Heart left ventricle (tissue), 16 donors: ENCODE results near the gene SPPL2B. TPM values are rescaled to one million over a fixed set of nuclear protein-coding genes. Genes with fewer than 3 reads are reported as not detected.

Source experiments
- ATAC-seq, 4 donors: fragments of 200-7000 bp; cut with Tn5 transposase; one replicate each; pipeline ENCODE4 v1.9.1; 2020 to 2022; ENCODE audit warnings: moderate library complexity in 4 of 4, mild to moderate bottlenecking in 3 of 4, moderate number of reproducible peaks in 1 of 4
- DNase-seq, 5 donors: peaks; one replicate each; pipeline ENCODE4 v3.0.0-alpha.2; 2020
- H3K27ac ChIP-seq, 12 donors: fragments of 200-600 bp; sonication (generic) in 4 of 12; one replicate each; pipeline versions ENCODE4 v1.5.0 to v1.8.0; 2016 to 2022; ENCODE audit warnings: mild to moderate bottlenecking in 2 of 12
- H3K27me3 ChIP-seq, 9 donors: fragments of 200-600 bp; sonication (generic) in 2 of 9; one replicate each; pipeline versions ENCODE4 v1.5.1 to v1.8.0; 2016 to 2022; ENCODE audit warnings: mild to moderate bottlenecking in 3 of 9
- H3K36me3 ChIP-seq, 9 donors: fragments of 200-600 bp; sonication (generic) in 2 of 9; one replicate each; pipeline versions ENCODE4 v1.5.0 to v1.8.0; 2018 to 2022; ENCODE audit warnings: mild to moderate bottlenecking in 2 of 9
- H3K4me1 ChIP-seq, 12 donors: fragments of 200-600 bp; sonication (generic) in 4 of 12; one replicate each; pipeline versions ENCODE4 v1.5.0 to v1.8.0; 2016 to 2022; ENCODE audit warnings: mild to moderate bottlenecking in 3 of 12
- H3K4me3 ChIP-seq, 12 donors: fragments of 200-600 bp; sonication (generic) in 4 of 12; one replicate each; pipeline versions ENCODE4 v1.5.0 to v1.8.0; 2017 to 2022; ENCODE audit warnings: mild to moderate bottlenecking in 9 of 12, moderate library complexity in 4 of 12
- H3K9me3 ChIP-seq, 12 donors: fragments of 200-600 bp; sonication (generic) in 4 of 12; one replicate each; pipeline versions ENCODE4 v1.5.0 to v1.8.0; 2016 to 2022; ENCODE audit warnings: mild to moderate bottlenecking in 1 of 12
- CTCF ChIP-seq, 12 donors: fragments of 200-600 bp; sonication (generic) in 4 of 12; IDR thresholded peaks; one replicate each; pipeline versions ENCODE4 v1.5.0 to v1.8.0; 2018 to 2022; ENCODE audit warnings: antibody characterized with exemption in 12 of 12, mild to moderate bottlenecking in 5 of 12
- POLR2A ChIP-seq, 2 donors: fragments of 450-650 bp; IDR thresholded peaks; one replicate each; pipeline ENCODE4 v1.6.1; 2017; ENCODE audit warnings: antibody characterized with exemption in 2 of 2, mild to moderate bottlenecking in 2 of 2, moderate library complexity in 2 of 2
- WGBS, 4 donors: extraction: QIAGEN DNeasy Blood & Tissue Kit in 2 of 4; methylation state at CpG; one replicate each; pipeline versions ENCODE4 v1.1.5 to v1.1.7; 2013 to 2018; 5-methylcytosine and 5-hydroxymethylcytosine counted together
- intact Hi-C, 10 donors: fragments of 100-400 bp; cut with DNase I; formaldehyde crosslinking; loops; one replicate each; pipeline versions ENCODE4 v1.11.1 to v1.14.2; 2022
- polyA plus RNA-seq, 2 donors: library from polyadenylated mRNA; stranded (reverse); fragments of 200-250 nt; gene quantifications; one replicate each; pipeline ENCODE4 v1.2.3, GENCODE V29; 2013
- total RNA-seq, 9 donors: library from RNA; depleted of rRNA in 2 of 9; stranded (reverse); fragments of >200 nt in 2 of 9; fragmentation: NEBNext Ultra II Directional in 3 of 9; extraction: Animal tissue kit (Norgen Biotek cat#: 25700) in 3 of 9; gene quantifications; one replicate each; pipeline versions ENCODE4 v1.1.0 to v1.2.4, GENCODE V29; 2016 to 2023
- donor health status: ischemic (EF 13 %, LVEDD 7.1; RV severe dilation, severe dysfunction).
- donor health status: healthy with polysubstance abuse.
- donor health status: DM: no; HTN: yes; CAD: no.
- donor health status: DM: no; HTN: no; CAD: no.
- donor health status: ischemic (EF 25% LVEDD 6.9; RV normal size, moderate dysfunction).
- donor health status: ischemic (EF 25% LVEDD 5.7; RV mildly dilated, moderate dysfunction).
- donor health status: healthy.
- donor health status: DM: yes; HTN: yes; CAD: no.
- donor health status: ischemic (EF 35%, LVEDD 5.7; RV mildly dilated, moderate dysfunction).
- donor health status: nonischemic (EF 11% LVEDD 7.7; RV severe dilation, severe dysfunction).
- donor health status: DM: yes; HTN: yes; CAD: no.
- donor health status: PGD.
- donor health status: ischemic (EF 29% LVEDD 5.4; RV normal size, mild dysfunction).
- donor health status: nonischemic (EF 23%, LVEDD 6.1; RV moderate dilation, normal function).

SPPL2B gene
- total and polyA plus RNA-seq, 11 donors = 17.6 to 31.2 (median 21.6) TPM

GRCh38 chr19:2340496-2341243, 12.2 kb downstream of the SPPL2B start:
- TF ChIP-seq CTCF (IDR thresholded peaks at IDR 0.05) = no peak
- no peak for TF ChIP-seq POLR2A (IDR thresholded peaks at IDR 0.05)
- Histone ChIP-seq H3K36me3 (peaks cover 0 to 68% (median 23%) of the 10 kb centered on the region in 9 donors), H3K4me3 (no peak overlapping the region), H3K4me1 (no peaks in the 10 kb centered on the region), H3K27ac (no peak overlapping the region), H3K27me3 (no peaks in the 10 kb centered on the region), H3K9me3 (no peaks in the 10 kb centered on the region)
- ATAC-seq (no peak), DNase-seq (no peak)
- intact Hi-C loops = no loop called here
- 91 to 95% (median 93%) methylated on average over 8 to 38 of the region's 38 CpGs for WGBS, 4 donors

GRCh38 chr19:2341244-2341751, 12.8 kb downstream of the SPPL2B start:
- WGBS, 4 donors = 83 to 87% (median 86%) methylated on average over 16 to 24 of the region's 24 CpGs
- ATAC-seq = no peak
- Histone ChIP-seq H3K27ac (no peak overlapping the region), H3K9me3 (no peaks in the 10 kb centered on the region), H3K4me1 (no peaks in the 10 kb centered on the region), H3K4me3 (no peak overlapping the region), H3K27me3 (no peaks in the 10 kb centered on the region), H3K36me3 (peaks cover 0 to 68% (median 23%) of the 10 kb centered on the region in 9 donors)
- TF ChIP-seq CTCF (IDR thresholded peaks at IDR 0.05) (no peak), POLR2A (IDR thresholded peaks at IDR 0.05) (no peak)
- intact Hi-C loops = no loop called here
- DNase-seq = no peak

GRCh38 chr19:2341982-2342381, 13.5 kb downstream of the SPPL2B start:
- ATAC-seq (no peak), DNase-seq (no peak)
- Histone ChIP-seq H3K27me3 (no peaks in the 10 kb centered on the region), H3K27ac (no peak overlapping the region), H3K4me3 (no peak overlapping the region), H3K4me1 (no peaks in the 10 kb centered on the region), H3K36me3 (peaks cover 0 to 66% (median 23%) of the 10 kb centered on the region in 9 donors), H3K9me3 (no peaks in the 10 kb centered on the region)
- TF ChIP-seq CTCF (IDR thresholded peaks at IDR 0.05) (no peak), POLR2A (IDR thresholded peaks at IDR 0.05) (no peak)
- intact Hi-C loops = no loop called here
- WGBS, 4 donors = 90 to 92% (median 90%) methylated on average over 15 of the region's 15 CpGs

GRCh38 chr19:2342656-2343288, 14.3 kb downstream of the SPPL2B start:
- peaks cover 0 to 62% (median 23%) of the 10 kb centered on the region in 9 donors for H3K36me3 ChIP-seq
- TF ChIP-seq POLR2A (IDR thresholded peaks at IDR 0.05) (no peak), CTCF (IDR thresholded peaks at IDR 0.05) (no peak)
- no peak for DNase-seq

More at GRCh38 chr19:2342656-2343288, 14.3 kb downstream of the SPPL2B start:
- WGBS, 4 donors = 90 to 96% (median 94%) methylated on average over 8 to 29 of the region's 29 CpGs
- H3K4me3 ChIP-seq = no peak overlapping the region
- no peak overlapping the region for H3K27ac ChIP-seq
- intact Hi-C loops = no loop called here
- no peaks in the 10 kb centered on the region for H3K4me1 ChIP-seq
- no peaks in the 10 kb centered on the region for H3K27me3 ChIP-seq
- H3K9me3 ChIP-seq = no peaks in the 10 kb centered on the region
- ATAC-seq = no peak
